Activated naive CD4-positive, alpha-beta T cell treated with anti-CD3 and anti-CD28 coated beads, Interleukin-2, amount 50 U/mL, for 72 hours (primary cell): ENCODE data around the gene FOXA3. TPM values are rescaled to one million over a fixed set of nuclear protein-coding genes. Genes with fewer than 3 reads are reported as not detected.

Experiments
- ATAC-seq, 2 donors: fragments of 150-1000 bp; cut with Tn5 transposase; 2 replicates each; pipeline ENCODE4 v1.10.0; 2021; ENCODE audit warnings: mild to moderate bottlenecking in 2 of 2, moderate library complexity in 2 of 2
- DNase-seq, 2 donors: peaks; one replicate each; pipeline ENCODE4 v3.0.0; 2021 to 2022; ENCODE audit warnings: low spot score in 2 of 2
- H3K27ac Mint-ChIP-seq, 2 donors: one replicate each; pipeline ENCODE4 v1.8.0; 2022; ENCODE audit warnings: mild to moderate bottlenecking in 2 of 2, mixed read lengths in 2 of 2
- H3K36me3 Mint-ChIP-seq, 2 donors: one replicate each; pipeline ENCODE4 v1.8.0; 2022; ENCODE audit warnings: mixed read lengths in 2 of 2
- H3K9me3 Mint-ChIP-seq, 2 donors: one replicate each; pipeline ENCODE4 v1.8.0; 2022; ENCODE audit warnings: mixed read lengths in 2 of 2
- total RNA-seq, 2 donors: library from RNA; stranded (reverse); gene quantifications; one replicate each; pipeline ENCODE4 v1.2.3, GENCODE V29; 2022

FOXA3 gene
- total RNA-seq, 2 donors from 2014 or later = 0.46 to 1.3 TPM

- ATAC-seq (no peak), DNase-seq (no peak)
- H3K27ac Mint-ChIP-seq = no peak overlapping the region
- H3K9me3 Mint-ChIP-seq = no peaks in the 10 kb centered on the region
- H3K36me3 Mint-ChIP-seq = no peaks in the 10 kb centered on the region
These were observed 33.2 kb downstream of the FOXA3 start for GRCh38 chr19:45897261-45897812.

DNA sequence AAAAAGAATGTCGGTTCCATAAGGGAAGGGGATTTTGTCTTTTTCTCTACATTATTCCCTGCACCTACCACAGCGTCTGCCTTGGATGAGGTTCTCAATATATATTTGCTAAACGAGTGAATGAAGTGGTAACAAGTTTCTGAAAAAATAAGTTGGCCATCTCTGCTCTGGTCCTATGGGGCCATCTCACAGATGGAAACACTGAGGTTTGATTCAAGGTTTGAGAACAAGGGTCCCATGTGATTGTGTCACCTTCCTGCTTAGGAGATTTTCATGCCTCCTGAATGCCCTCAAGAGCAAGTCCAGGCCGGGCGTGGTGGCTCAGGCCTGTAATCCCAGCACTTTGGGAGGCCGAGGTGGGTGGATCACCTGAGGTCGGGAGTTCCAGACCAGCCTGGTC is 35.1 kb downstream of the FOXA3 start:
- ATAC-seq (no peak), DNase-seq (no peak)
- H3K9me3 Mint-ChIP-seq = no peaks in the 10 kb centered on the region
- H3K36me3 Mint-ChIP-seq = no peaks in the 10 kb centered on the region
- H3K27ac Mint-ChIP-seq = no peak overlapping the region

- ATAC-seq (no peak), DNase-seq (no peak)
- H3K36me3 Mint-ChIP-seq = no peaks in the 10 kb centered on the region
- no peak overlapping the region for H3K27ac Mint-ChIP-seq
- H3K9me3 Mint-ChIP-seq = no peaks in the 10 kb centered on the region
These were observed 35.9 kb downstream of the FOXA3 start for GRCh38 chr19:45899919-45900589.

- no peak overlapping the region for H3K27ac Mint-ChIP-seq
- no peak for ATAC-seq
- H3K36me3 Mint-ChIP-seq = no peaks in the 10 kb centered on the region
- DNase-seq = no peak
- H3K9me3 Mint-ChIP-seq = no peaks in the 10 kb centered on the region
These were observed 36.8 kb downstream of the FOXA3 start for GRCh38 chr19:45900738-45901431.

DNA sequence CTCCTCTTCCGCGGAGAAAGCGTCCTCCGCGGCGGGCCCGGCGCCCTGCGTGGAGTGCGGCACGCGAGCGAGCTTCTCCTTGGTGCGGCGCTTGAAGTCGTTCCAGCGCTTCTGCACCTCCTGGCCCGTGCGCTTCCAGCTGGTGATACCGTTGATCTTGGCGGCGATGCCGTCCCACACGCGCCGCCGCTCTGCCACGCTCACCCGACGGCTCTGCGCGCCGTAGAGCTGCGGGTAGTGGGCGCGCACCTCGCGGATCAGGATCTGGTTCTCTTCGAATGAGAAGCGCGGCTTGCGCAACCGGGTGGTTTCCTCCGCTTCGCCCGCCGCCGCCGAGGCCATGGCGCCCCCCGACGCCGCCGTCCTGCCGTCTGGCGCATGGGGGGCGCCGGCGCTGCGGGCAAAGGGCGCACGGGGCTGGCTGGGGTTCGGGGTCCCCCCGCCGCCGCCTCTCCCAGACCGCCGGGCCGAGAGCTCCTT is 37.3 kb downstream of the FOXA3 start:
- DNase-seq = no peak

DNA sequence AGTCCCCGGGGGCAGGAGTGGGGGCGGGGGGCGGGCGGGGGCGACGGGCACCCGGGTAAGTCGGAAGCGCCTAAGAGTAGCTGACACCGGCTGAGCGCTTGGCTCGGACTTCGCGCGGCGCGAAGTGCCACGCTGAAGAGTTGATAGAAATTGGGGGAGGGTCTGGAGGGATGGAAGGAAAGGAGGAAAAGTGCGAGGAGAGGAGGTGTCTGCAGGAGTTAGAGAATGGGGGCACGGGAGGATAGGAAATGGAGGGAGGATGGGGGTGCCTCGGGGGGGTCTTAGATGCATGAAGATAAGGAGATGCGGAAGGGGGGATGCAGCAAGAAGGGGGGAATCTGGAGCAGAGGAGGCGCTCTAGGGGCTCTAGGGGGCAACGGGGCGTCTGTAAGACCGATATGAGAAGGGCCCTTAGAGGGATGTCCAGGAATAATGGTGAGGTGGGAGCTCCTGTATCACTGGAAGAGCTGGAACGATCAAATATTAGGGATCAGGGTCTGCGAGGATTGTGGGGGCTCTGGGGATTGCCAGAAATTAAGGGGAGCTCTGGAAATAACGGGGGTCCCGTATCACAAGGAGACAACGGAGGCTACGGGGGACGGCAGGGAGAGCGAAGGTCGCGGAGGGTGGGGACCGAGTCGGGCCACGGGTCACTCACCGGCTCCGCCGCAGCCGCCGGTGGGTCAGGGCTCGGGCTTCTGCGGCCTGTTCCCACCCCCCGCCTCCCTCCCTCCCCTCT is 38.0 kb downstream of the FOXA3 start, which contains the start of gene MYPOP:
Gene MYPOP (minus strand): TSS at position 702 of the 739 bp plus-strand sequence. CDS start 840 bp downstream, outside the sequence.
- Mint-ChIP-seq H3K36me3 (no peaks in the 10 kb centered on the region), H3K9me3 (no peaks in the 10 kb centered on the region), H3K27ac (peak within 1 kb of the TSS; percentile 83 to 85)
- ATAC-seq (no peak), DNase-seq (no peak)

More for the DNA sequence above, 37.3 kb downstream of the FOXA3 start:
- ATAC-seq = peak in 1 of 2 donors; percentile 12
- Mint-ChIP-seq H3K9me3 (no peaks in the 10 kb centered on the region), H3K36me3 (no peaks in the 10 kb centered on the region), H3K27ac (peak overlapping the region in 1 of 2 donors; percentile 83)

DNA sequence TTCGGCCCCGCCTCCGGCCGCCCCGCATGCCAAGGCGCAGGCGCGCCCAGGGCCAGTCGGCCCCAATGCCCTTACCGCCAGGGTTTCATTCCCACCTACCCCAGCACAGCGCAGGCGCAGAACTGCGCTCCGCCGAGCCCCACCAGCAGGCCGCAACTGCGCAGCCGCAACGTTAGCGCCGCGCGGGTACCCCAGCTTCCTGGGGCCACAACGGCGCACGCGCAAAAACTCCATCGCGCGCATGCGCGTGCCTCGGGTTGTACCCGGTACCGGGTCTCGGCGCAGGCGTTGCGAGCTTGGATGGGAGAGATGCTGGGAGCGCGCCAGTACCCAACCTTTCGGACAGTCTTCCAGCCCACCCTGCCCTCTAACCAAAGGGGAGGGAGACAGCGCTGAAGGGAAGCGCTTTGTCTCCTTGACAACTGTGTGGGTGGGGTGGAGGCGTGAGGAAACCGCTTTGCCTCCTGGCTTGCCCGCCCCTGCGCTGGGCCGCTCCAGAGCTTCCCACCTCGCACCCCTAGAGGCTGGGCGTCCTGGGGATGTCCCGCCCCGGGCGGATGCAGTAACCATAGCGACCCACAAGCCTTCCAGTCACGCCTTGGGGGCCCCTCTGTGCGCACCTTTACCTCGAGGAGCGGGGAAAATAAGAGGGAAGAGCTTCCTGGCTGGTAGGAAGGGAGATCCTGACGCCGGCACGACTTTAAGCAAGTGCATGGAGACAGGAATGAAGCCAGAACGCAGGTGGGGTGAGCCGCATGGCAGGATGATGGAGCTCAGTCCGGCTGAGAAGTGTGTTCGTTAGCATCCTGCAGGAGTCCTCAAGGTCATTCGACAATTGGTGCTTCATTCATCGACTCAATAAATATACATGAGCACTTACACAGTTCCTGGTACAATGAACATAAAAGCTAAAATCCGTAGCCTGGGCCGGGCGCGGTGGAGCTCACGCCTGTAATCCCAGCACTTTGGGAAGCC is 38.8 kb downstream of the FOXA3 start:
- peak overlapping the region; percentile 83 to 85 for H3K27ac Mint-ChIP-seq
- H3K36me3 Mint-ChIP-seq = no peaks in the 10 kb centered on the region
- H3K9me3 Mint-ChIP-seq = no peaks in the 10 kb centered on the region
- ATAC-seq (peak; percentile 85 to 90), DNase-seq (peak; percentile 100)

GRCh38 chr19:45905011-45905410 is 40.9 kb downstream of the FOXA3 start:
- ATAC-seq (no peak), DNase-seq (no peak)
- Mint-ChIP-seq H3K9me3 (no peaks in the 10 kb centered on the region), H3K36me3 (no peaks in the 10 kb centered on the region), H3K27ac (no peak overlapping the region)

GRCh38 chr19:45906221-45906620 is 42.1 kb downstream of the FOXA3 start:
- Mint-ChIP-seq H3K27ac (peak overlapping the region; percentile 0 to 63), H3K36me3 (no peaks in the 10 kb centered on the region), H3K9me3 (no peaks in the 10 kb centered on the region)
- ATAC-seq (no peak), DNase-seq (no peak)

DNA sequence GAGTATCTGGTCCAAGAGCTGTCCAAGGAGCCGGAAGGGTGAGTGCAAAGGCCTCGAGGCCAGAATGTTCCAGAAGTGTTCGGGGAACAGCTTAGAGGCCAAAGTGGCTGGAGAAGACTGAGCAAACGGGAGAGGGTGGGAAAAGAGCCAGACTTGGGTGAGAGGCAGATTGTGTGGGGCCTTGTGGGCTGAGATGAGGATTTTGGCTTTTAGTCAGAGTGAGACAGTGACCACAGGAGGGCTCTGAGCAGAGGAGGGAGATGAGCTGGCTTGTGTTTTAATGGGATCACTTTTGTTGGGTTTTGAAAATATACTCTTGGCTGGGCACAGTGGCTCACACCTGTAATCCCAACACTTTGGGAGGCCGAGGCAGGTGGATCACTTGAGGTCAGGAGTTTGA is 44.8 kb downstream of the FOXA3 start:
- no peaks in the 10 kb centered on the region for H3K36me3 Mint-ChIP-seq
- ATAC-seq = peak; percentile 51 to 68
- DNase-seq = no peak
- H3K27ac Mint-ChIP-seq = no peak overlapping the region
- H3K9me3 Mint-ChIP-seq = no peaks in the 10 kb centered on the region

DNA sequence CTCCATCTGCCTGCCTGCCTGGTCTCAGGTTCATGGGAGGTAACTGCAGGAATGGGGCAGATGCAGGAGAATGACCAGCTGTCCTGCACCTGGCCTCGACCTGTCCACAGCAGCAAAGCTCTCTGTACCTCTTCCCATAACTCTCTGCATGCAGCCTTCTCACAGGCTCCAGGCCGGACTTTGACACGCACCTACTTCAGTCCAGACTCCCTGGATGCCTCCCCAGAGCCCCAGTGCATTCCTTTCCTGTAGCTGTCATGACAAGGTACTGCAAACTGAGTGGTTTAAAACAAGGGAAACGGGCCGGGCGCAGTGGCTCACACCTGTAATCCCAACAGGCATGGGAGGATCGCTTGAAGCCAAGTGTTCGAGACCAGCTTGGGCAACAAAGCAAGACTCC is 47.2 kb downstream of the FOXA3 start:
- Mint-ChIP-seq H3K36me3 (no peaks in the 10 kb centered on the region), H3K27ac (no peak overlapping the region), H3K9me3 (no peaks in the 10 kb centered on the region)
- no peak for ATAC-seq
- DNase-seq = no peak

DNA sequence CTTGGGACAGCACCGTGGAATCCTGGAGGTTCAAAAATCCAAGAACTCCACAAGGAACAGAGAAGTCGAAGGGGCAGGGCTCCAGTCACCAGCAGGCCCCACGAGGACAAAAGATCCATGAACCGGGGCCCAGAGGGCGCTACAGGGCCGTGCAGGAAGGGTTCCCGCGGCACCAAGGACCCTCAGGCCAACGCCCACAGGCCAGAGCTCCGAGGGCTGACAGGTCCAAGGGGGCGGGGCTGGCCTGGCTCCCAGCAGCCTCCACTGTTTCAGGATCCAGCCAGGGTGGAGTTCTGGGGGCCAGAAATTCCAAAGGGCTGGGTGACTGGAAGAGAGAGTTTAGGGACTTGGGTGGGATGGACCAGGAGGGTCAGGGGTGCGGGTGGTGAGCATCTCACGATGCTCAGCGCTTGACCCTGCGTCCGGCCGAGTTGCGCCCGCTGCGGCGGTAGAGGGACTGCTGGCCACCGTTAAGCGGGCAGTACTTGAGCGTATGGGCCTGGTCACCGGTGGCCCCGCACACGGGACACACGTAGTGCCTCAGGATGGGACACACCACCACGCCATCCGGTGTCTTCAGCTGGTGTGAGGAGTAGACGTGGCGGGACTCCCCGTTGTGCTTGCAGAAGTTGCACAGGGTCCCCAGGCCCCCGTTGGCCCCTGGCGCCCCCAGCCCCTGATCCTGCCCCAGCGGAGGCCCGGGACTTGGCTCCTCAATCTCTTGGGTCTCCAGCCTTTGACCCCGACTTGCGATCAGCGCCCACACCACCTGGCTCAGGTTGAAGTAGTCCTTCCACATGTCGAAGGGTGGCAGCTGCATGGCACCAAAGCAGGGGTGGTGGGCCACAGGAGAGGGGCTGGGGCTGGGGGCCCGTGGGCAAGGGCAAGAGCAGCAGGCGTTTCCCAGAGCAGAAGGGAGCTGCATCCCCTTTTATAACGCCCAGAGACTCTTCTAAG is 50.0 kb downstream of the FOXA3 start, which contains the start of gene NANOS2:
Gene NANOS2 (minus strand): TSS at position 905 of the 957 bp plus-strand sequence. CDS start 85 bp downstream, at position 820.
- no peaks in the 10 kb centered on the region for H3K9me3 Mint-ChIP-seq
- no peaks in the 10 kb centered on the region for H3K36me3 Mint-ChIP-seq
- ATAC-seq = no peak
- no peak for DNase-seq
- H3K27ac Mint-ChIP-seq = no peak within 1 kb of the TSS

GRCh38 chr19:45917421-45918091 is 53.4 kb downstream of the FOXA3 start:
- no peaks in the 10 kb centered on the region for H3K36me3 Mint-ChIP-seq
- DNase-seq (no peak), ATAC-seq (peak in 1 of 2 donors; percentile 56)
- H3K27ac Mint-ChIP-seq = no peak overlapping the region
- H3K9me3 Mint-ChIP-seq = no peaks in the 10 kb centered on the region

GRCh38 chr19:45918721-45919120 is 54.6 kb downstream of the FOXA3 start:
- DNase-seq (no peak), ATAC-seq (no peak)
- no peaks in the 10 kb centered on the region for H3K36me3 Mint-ChIP-seq
- H3K27ac Mint-ChIP-seq = no peak overlapping the region
- H3K9me3 Mint-ChIP-seq = no peaks in the 10 kb centered on the region
